HCT116 (cell line): ENCODE measurements around the gene OR51D1.

Experiments
- CTCF ChIP-seq, 3 experiments: fragments of 200-600 bp in 1 of 3; sonication (generic) in 1 of 3; IDR thresholded peaks in 2 of 3; conservative IDR thresholded peaks in 1 of 3; 2 replicates each; pipeline ENCODE4 v1.5.1; 2012 to 2017; ENCODE audit warnings: low read depth in 2 of 3, low read length in 2 of 3, antibody characterized with exemption in 1 of 3, borderline replicate concordance in 1 of 3, control low read depth in 1 of 3, mild to moderate bottlenecking in 1 of 3, mixed read lengths in 1 of 3, mixed run types in 1 of 3, moderate library complexity in 1 of 3; ENCODE audit not compliant: insufficient read depth in 1 of 3
- POLR2A ChIP-seq: IDR thresholded peaks from 2 replicates; pipeline ENCODE4 v1.7.0; 2011; ENCODE audit warnings: borderline replicate concordance; ENCODE audit not compliant: insufficient read depth, insufficient read length; ENCODE audit errors: extremely low read depth
- TCF7L2 ChIP-seq: IDR thresholded peaks from 2 replicates; pipeline ENCODE4 v1.7.0; 2011; ENCODE audit warnings: borderline replicate concordance, inconsistent platforms; ENCODE audit not compliant: insufficient read depth, insufficient read length; ENCODE audit errors: extremely low read depth

- no peak for TF ChIP-seq POLR2A
- TF ChIP-seq CTCF (IDR thresholded peaks at IDR 0.05 in 2 of 3, conservative IDR thresholded peaks at IDR 0.05 in 1 of 3; ENCODE audit: borderline replicate concordance in 1 of 3, insufficient read depth in 1 of 3, low read depth in 2 of 3, low read length in 2 of 3), result no peak
- no peak for TF ChIP-seq TCF7L2
These were observed 30.2 kb upstream of the OR51D1 start for GRCh38 chr11:4607096-4607495.
